Glomerular visceral epithelial cell (primary cell): ENCODE data around the gene KLHDC3.
A peak's percentile ranks its signal among the peaks of the same experiment; 100 is the strongest.

ENCODE experiments used
- DNase-seq: peaks from one replicate; pipeline ENCODE4 v3.0.0-alpha.2; 2016; ENCODE audit errors: extremely low spot score

KLHDC3 gene

DNA sequence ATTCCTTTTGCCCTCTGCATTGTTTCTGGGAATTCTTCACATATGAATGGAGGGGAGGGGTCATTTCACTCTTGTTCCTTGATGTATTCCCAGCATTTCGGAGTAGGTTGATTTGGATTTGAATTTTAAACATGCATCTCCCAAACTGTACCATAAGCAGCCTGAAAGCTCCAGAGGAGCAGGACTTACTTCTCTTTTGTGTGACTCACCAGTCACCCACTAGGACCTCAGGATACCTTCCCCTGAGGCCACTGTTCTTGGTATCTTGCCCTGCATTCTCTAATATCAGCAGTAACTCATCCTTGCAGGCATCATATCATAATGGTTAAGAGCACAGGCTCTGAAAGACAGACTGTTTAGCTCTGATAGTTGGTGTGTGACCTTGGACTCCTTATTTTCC is 44.5 kb downstream of the KLHDC3 start:
- no peak for DNase-seq

GRCh38 chr6:43059168-43060033 is 45.4 kb downstream of the KLHDC3 start, which contains the start of the genes KLC4 and MRPL2:
KLC4 (plus strand) TSS chr6:43059631; CDS start chr6:43061336, 1,705 bp downstream.
MRPL2 (minus strand) TSS chr6:43059434; CDS start chr6:43059381, 53 bp downstream.
- DNase-seq, result peak; percentile 98

- DNase-seq, result peak; percentile 32
Observed at GRCh38 chr6:43060034-43060754, 46.1 kb downstream of the KLHDC3 start.

DNA sequence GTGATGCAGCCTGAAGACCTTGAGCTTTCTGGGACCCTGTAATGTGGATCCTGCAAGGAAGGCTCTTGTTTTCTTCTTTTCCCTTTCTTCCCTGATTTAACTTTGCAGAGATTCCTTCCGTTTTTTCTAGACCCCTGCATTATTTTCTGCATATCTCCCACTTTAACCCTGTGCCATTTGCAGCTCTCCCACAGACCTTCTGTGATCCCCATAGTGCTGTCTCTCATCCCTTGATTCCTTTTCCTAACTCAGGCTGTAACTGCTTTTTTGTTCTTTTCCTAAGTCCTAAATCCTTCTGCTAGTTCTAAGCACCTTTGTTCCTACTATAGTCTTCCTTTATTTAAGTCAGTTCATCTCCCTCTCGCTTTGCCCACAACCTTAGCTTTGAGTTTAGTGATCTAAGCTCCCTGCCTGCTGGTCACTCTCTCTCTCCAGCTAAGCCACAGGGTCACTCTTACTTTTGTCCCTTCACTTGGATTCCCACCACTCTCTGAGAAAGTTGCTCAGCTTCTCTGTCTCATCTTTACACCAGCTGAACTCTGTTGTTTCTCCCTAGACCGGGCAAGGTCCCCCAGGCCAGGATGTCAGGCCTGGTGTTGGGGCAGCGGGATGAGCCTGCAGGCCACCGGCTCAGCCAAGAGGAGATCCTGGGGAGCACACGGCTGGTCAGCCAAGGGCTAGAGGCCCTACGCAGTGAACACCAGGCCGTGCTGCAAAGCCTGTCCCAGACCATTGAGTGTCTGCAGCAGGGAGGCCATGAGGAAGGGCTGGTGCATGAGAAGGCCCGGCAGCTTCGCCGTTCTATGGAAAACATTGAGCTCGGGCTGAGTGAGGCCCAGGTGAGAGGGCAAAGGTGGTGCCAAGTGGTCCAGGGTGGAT is 46.9 kb downstream of the KLHDC3 start:
- DNase-seq, result no peak

DNA sequence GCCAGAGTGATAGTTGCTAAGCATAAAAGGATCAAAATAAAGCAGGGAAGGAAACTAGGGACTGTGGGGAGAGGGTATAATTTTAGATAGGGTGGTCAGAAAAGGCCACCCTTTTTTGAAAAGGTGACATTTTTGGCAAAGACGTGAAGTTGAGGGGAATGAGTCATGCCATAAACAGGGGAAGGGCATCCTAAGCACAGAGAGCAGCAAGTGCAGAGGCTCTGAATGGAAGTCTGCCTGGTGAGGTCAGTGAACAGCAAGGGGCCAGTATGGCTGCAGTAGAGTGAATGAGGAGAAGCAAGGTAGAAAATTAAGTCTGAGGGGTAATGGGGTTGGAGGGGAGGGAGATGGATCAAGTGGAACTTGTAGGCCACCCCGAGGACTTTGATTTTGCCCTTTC is 47.8 kb downstream of the KLHDC3 start:
- DNase-seq, result no peak

- no peak for DNase-seq
Observed at GRCh38 chr6:43062818-43063217, 48.8 kb downstream of the KLHDC3 start.

DNA sequence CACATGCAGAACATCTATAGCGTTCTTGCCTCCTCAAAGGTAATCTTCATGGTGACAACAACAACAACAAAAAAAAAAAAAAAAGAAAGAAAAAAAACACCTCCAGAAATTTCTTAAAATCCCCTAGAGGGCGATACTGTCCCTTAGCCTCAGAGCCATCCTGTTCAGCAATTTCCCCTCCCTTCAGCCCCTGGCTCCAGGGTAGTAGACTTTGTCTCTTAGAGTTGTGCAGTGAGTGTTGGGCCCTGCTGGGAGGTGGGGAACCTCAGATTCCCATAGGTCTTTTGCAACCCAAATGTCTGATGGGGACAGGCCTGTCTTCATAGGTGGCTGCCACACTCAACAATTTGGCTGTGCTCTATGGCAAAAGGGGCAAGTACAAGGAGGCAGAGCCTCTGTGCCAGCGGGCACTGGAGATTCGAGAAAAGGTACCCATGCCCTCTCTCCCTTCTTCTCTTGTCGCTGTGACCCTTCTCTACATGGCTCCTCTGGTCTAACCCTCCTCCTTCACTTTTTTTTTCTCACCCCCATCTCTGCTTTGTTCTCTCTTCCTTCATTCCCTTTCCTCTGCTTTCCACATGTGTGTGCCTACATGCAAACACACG is 56.1 kb downstream of the KLHDC3 start:
- DNase-seq, result peak; percentile 67
